NCI-H1092 treated with DMSO at 0.1 percent for 48 hours (cell line): ENCODE measurements around the gene RTBDN.

Source experiments
- DNase-seq: peaks from one replicate; lab custom pipeline; 2025; lab: John Stamatoyannopoulos, UW

The RTBDN gene

GRCh38 chr19:12834566-12834943, at the start of gene RTBDN:
Gene RTBDN, minus strand, starts transcription at chr19:12834579. Its CDS starts 4,600 bp downstream, at chr19:12829979.
- no peak for DNase-seq

DNA sequence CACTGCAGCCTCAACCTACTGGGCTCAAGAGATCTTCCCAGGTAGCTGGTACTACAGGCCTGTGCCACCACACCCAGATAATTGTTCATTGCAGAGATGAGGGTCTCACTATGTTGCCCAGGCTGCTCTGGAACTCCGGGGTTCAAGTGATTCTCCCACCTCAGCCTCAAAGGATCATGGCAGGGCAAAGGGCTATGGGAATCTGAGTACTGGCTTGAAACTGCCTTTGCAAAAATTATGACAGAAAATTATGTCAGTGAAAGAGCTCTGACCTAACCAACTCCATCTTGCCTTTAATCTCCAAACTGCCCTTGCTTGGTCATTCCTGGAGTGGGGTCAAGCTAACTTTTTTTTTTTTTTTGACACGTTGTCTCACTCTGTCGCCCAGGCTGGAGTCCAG, 48.2 kb upstream of the RTBDN start:
- no peak for DNase-seq

GRCh38 chr19:12881172-12881808, 46.9 kb upstream of the RTBDN start, which contains the start of gene DNASE2:
Gene DNASE2, minus strand, starts transcription at chr19:12881449. Its CDS starts 74 bp downstream, at chr19:12881375.
- peak; percentile 91 for DNase-seq

- no peak for DNase-seq
Measured at GRCh38 chr19:12880551-12881171, 46.3 kb upstream of the RTBDN start.

DNA sequence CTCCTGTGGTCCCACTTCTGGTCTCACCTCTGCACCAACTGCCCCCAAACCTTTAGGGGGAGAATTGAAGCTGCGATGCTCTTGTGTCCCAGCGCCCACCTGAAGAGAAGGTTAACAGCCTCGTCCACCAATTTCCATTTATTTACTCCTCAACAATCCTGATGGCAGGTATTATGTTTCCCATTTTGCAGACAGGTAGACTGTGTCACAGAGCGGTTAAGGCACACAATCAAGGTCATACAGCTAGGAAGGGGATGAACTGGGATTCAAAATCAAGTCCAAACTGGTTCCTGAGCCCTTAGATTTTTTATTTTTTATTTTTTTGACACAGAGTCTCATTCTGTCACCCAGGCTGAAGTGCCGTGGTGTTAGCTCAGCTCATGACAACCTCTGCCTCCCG, 40.7 kb upstream of the RTBDN start:
- DNase-seq: no peak

DNA sequence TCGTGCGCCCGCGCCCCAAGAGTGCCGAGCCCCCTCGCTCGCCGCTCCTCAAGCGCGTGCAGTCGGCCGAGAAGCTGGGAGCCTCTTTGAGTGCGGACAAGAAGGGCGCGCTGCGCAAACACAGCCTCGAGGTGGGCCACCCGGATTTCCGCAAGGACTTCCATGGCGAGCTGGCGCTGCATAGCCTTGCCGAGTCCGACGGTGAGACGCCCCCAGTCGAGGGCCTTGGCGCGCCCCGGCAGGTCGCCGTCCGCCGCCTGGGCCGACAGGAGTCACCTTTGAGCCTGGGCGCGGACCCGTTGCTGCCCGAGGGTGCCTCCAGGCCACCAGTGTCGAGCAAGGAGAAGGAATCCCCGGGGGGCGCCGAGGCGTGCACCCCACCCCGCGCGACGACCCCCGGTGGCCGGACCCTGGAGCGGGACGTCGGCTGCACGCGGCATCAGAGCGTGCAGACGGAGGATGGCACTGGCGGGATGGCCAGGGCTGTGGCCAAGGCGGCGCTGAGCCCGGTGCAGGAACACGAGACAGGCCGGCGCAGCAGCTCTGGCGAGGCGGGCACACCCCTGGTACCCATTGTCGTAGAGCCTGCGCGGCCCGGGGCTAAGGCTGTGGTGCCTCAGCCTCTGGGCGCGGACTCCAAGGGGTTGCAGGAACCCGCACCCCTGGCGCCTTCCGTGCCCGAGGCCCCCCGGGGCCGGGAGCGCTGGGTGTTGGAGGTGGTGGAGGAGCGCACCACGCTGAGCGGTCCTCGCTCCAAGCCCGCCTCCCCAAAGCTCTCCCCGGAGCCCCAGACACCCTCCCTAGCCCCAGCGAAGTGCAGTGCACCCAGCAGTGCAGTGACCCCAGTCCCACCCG, 39.7 kb upstream of the RTBDN start:
- DNase-seq: no peak

DNA sequence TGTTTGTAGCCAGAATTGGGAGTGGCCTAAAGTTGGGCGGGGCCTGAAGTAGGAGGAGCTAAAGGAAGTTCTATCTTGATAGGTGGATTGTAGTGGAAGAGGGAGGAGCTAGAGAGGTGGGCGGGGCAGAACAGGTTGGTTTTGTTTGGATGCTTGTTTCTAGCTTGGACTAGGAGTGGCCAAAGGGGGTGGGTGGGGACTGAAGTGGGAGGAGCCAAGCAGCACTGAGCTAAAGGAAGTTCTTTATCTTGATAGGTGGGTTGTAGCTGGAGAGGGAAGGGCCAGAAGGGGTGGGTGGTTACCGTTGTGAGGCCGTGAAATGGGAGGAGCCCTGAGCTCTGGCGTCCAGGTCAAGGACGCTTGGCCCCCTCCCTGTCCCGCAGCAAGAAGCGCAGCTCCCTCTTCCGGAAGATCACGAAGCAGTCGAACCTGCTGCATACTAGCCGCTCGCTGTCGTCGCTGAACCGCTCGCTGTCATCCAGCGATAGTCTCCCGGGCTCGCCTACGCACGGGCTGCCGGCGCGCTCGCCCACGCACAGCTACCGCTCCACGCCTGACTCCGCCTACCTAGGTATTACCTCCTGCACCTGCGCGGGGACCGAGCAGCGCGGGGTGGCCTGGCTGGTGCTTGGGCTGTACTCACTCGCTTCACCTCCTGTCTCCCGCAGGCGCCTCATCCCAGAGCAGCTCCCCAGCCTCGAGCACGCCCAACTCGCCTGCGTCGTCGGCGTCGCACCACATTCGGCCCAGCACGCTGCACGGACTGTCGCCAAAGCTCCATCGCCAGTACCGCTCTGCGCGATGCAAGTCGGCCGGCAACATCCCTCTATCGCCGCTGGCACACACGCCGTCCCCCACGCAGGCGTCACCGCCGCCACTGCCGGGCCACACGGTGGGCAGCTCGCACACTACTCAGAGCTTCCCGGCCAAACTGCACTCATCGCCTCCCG, 38.8 kb upstream of the RTBDN start:
- DNase-seq: no peak

- no peak for DNase-seq
Measured at GRCh38 chr19:12872255-12872654, 37.9 kb upstream of the RTBDN start.

DNA sequence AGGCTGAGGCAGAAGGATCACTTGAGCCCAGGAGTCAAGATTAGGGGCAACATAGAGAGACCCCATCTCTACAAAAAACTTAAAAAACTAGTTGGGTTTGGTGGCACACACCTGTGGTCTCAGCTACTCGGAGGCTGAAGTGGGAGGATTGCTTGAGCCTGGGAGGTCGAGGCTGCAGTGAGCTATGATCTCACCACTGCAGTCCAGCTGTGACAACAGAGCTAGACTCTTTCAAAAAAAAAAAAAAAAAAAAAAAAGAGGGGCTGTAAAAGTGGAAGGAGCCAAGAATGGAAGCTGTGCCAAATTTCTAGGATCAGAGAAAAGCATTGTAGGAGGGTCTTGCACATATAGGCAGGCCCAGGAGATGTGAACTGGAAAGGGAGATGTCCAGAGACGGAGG, 37.3 kb upstream of the RTBDN start:
- no peak for DNase-seq

DNA sequence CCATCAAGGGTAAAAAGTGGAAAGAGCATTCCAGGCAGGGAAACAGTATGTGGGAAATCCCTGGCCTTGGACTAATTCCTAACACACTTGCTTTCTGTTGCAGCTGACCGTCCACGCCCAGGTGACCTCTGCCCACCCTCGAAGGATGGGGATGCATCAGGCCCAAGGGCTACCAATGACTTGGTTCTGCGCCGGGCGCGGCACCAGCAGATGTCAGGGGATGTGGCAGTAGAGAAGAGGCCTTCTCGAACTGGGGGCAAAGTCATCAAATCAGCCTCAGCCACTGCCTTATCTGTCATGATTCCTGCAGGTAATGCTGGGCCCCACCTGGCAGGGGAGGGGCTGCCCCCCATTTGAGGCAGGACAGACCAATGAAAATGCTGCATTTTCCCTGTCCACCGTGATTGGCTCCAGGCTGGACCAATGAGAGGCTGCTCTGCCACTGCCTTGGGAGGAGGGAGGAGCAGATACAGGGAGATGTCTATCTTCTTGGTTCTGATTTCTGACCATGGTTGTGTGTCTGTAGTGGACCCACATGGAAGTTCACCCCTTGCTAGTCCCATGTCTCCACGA, 34.2 kb upstream of the RTBDN start:
- no peak for DNase-seq

DNA sequence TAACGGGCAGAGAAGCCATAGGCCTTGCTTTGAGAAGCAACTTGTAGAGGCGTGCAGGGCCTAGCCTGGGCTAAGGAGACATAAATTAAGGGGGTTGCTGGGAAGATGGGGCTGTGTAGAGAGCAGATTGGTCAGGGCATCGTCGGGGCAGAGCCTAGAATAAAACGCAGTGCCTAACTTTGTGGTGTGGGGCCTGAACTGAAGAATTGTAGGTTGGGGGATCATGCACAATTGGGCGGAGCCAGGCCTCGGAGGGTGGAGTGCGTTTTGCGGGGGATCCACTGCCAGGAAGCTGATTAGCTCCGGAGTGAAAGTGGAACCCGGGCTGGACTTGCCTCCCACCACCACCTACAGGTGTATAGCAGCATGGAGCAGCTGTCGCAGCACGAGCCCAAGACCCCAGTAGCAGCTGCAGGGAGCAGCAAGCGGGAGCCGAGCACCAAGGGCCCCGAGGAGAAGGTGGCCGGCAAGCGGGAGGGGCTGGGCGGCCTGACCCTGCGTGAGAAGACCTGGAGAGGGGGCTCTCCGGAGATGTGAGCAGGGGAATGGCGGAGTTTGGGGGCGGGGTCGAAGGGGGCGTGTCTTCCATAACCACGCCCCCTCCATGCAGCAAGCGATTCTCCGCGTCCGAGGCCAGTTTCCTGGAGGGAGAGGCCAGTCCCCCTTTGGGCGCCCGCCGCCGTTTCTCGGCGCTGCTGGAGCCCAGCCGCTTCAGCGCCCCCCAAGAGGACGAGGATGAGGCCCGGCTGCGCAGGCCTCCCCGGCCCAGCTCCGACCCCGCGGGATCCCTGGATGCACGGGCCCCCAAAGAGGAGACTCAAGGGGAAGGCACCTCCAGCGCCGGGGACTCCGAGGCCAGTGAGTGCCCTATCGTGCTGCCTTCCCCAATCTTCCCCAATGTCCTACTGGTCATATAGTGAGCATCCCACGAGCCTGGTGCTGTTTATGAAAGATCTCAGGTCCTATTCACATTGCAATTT, 33.0 kb upstream of the RTBDN start:
- DNase-seq: no peak

GRCh38 chr19:12866416-12867119, 32.2 kb upstream of the RTBDN start:
- no peak for DNase-seq

DNA sequence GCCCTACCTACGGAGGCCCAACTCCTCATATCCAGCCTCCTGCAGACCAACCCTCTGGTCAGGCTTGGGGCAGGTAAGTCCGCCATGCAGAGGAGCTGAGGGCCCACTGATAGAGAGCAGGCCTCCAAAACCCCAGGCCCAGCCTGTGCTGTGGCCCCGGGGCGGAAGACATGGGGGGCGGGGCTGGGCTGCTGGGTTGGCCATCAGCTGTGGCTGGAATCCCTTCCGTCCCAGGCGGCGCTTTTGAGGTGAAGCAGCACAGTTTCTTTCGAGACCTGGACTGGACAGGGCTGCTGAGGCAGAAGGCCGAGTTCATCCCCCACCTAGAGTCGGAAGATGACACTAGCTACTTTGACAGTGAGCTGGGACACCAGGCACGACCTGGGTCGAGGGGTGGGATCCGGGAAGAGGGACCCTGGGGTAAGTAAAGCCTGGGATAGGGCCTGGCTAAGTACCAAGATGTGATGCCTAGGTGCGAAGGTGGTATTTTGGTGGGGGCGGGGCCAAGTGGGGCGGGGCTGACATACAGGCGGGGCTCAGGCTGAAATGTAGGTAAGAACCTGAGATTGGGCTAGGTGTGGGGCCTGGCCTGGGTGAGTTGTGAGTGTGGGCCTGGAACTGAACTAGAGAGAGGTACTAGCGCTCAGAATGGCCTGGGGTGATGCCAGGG, 31.5 kb upstream of the RTBDN start:
- DNase-seq: no peak

DNA sequence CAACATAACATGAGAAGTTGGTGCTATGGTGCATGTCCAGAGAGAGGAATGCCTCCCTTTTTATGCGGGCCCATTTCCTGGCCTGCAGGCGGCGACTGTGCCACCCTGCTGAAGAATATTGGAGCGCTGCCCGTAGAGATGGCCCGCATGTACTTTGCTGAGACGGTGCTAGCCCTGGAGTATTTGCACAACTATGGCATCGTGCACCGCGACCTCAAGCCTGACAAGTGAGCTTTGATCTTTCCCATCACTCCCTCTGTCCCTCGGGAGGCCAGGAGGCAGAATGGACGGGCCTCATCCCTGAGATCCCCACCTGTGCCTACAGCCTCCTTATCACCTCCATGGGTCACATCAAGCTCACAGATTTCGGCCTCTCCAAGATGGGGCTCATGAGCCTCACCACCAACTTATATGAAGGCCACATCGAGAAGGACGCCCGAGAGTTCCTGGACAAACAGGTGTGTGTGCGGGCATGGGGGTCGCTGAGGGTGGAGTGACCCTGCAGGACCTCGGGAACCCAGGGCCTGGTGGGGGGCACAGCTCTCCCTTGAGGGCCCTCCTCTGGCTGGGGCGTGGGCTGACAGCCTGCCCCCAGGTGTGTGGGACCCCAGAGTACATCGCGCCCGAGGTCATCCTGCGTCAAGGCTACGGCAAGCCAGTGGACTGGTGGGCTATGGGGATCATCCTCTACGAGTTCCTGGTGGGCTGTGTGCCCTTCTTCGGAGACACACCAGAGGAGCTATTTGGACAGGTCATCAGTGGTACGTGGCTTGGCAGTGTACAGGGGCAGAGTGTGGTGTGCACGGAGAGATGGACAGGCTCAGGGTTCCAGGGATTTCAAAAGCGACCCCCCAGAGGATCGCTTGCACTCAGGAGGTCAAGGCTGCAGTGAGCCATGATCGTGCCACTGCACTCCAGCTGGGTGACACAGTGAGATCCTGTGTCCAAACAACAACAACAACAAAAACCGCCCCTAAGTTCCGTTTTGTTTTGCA, 30.6 kb upstream of the RTBDN start:
- no peak for DNase-seq

DNA sequence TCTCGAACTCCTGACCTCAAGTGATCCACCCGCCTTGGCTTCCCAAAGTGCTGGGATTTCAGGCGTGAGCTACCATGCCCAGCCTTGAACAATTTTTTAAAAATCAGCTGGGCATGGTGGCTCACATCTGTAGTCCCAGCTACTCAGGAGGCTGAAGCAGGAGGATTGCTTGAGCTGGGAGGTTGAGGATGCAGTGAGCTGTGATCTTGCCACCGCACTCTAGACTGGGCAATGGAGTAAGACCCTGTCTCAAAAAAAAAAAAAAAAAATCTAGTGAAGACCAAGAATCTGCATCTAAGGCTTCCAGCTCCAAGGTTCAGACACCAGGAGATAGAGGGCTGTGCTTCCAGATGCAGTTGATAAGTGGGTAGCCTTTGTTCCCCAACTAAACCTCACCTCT, 29.8 kb upstream of the RTBDN start:
- no peak for DNase-seq

- no peak for DNase-seq
Measured at GRCh38 chr19:12859546-12859945, 25.2 kb upstream of the RTBDN start.

GRCh38 chr19:12858041-12858928, 23.9 kb upstream of the RTBDN start:
- DNase-seq: no peak
